ENCODE results near the gene SNN.

GRCh38 chr16:11671271-11671670 is 3.0 kb downstream of the SNN start:
- TF ChIP-seq CTCF (IDR thresholded peaks at IDR 0.05 in 8 of 11, conservative IDR thresholded peaks at IDR 0.05 in 3 of 11) (no peak), POLR2A (IDR thresholded peaks at IDR 0.05) (no peak), POLR2AphosphoS5 (IDR thresholded peaks at IDR 0.05) (no peak)
